ENCODE data around the gene MTSS2. TPM values are rescaled to one million over a fixed set of nuclear protein-coding genes. Genes with fewer than 3 reads are reported as not detected.

The MTSS2 gene
- polyA plus RNA-seq, 1 experiment: 57.9 TPM

DNA sequence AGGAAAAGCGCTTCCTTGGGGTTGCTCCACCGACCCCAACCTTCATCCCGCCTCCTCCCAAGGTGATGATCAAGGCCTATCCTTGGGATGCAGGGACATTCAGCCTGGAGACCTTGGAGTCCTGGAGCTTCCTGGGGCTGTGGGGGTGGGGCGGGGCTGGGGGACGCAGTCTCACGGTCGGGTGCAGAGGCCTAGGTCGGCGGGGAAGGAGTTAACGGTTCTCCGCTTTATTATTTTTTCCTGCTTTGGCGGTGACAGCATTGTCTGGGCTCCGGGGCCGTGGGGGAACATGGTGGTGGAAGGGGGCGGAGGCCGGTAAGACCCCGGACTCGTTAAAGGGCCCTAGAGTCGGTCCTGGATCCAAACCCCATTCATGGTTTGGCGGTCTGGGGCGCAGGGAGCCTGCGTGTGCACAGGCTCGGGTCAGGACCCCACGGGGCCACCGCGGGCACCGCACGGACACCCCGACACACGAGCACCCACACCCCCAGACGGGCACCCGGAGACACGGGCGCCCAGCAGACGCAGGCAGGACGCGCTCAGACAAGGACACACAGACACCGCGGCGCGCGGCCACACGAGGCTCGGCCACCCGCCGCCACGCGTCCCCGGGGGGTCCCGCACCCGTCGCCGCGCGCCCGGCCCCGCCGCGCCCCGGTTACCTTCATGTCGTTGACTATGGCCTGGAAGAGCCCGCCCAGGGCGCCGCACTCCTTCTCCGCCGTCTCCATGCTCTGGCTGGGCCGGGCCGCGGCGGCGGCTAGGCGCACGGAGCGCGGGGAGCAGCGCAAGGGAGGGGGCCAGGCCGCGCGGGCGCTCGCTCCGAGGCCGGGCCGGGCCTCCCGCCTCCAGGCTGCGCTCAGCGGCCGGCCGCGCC lies 554 bp downstream of the MTSS2 start:
- no peaks in the 10 kb centered on the region; the same call in 1 of the 2 replicates for H3K9me3 ChIP-seq (ENCODE audit: control insufficient read depth, insufficient read depth, low read length)
- DNase-seq (ENCODE audit: low read depth, low spot score): no peak
- ChIA-PET CTCF (interaction anchor here (4.4 kb wide), 1 partner anchor 86 kb away, joined by 32 read pairs; no protein-coding TSS in a partner anchor), POLR2A (interaction anchor here (1.5 to 1.9 kb wide), 3 partner anchors 18 to 61 kb away, joined by 3 to 7 read pairs (median 4); no protein-coding TSS in a partner anchor)
- peak overlapping the region; percentile 82 for H3K4me3 ChIP-seq (ENCODE audit: low read depth, low read length)
- TF ChIP-seq, protein P1, sequence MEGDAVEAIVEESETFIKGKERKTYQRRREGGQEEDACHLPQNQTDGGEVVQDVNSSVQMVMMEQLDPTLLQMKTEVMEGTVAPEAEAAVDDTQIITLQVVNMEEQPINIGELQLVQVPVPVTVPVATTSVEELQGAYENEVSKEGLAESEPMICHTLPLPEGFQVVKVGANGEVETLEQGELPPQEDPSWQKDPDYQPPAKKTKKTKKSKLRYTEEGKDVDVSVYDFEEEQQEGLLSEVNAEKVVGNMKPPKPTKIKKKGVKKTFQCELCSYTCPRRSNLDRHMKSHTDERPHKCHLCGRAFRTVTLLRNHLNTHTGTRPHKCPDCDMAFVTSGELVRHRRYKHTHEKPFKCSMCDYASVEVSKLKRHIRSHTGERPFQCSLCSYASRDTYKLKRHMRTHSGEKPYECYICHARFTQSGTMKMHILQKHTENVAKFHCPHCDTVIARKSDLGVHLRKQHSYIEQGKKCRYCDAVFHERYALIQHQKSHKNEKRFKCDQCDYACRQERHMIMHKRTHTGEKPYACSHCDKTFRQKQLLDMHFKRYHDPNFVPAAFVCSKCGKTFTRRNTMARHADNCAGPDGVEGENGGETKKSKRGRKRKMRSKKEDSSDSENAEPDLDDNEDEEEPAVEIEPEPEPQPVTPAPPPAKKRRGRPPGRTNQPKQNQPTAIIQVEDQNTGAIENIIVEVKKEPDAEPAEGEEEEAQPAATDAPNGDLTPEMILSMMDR (IDR thresholded peaks at IDR 0.05; ENCODE audit: low read depth, low read length): no peak
- H3K27me3 ChIP-seq (ENCODE audit: control insufficient read depth, insufficient read depth, low read length): no peaks in the 10 kb centered on the region
- peak overlapping the region; percentile 52 for H3K27ac ChIP-seq (ENCODE audit: low read depth, low read length)

DNA sequence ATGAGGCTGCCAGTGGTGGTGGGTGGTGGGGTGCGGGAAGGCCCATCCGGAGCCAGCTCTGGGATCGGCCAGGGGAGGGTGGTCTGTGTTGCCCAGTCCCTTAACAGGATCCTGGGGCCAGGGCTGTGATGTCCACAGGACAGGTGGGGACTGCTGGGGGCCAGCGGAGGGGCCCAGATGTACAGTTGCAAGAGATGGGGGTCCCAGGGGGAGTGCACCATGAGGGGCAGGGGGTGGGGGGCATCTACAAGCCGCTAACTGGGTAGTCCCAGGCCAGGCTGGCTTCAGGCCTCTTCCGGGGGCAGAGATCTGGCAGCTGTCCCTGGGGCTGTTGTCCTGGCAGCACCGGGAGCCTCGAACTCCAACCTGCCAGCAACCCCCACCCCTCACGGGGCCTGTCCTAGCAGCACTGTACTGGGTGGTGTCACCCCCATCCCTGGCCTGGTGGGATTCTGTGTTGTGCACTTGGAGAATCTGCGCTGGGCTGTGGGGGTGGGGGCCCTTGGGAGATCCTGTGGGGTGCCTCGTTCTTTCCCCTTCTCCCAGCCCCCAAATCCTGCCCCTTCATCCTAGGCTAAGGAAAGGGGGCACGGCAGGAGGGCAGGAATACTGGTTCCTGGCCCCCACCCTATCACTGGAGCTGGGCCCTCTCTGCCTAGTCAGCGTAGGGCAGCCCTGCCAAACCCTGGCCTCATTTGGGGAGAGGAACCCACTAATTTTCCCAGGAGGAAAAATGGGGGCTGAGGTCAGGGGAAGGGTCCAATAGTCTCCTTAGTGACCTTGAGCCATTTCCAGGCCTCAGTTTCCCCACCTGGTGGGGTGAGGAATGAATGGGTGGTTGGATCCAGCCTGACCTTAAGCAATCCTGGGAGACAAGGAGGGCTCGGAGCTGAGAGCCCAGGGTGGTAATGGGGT lies 1.4 kb downstream of the MTSS2 start:
- H3K9me3 ChIP-seq (ENCODE audit: control insufficient read depth, insufficient read depth, low read length): no peaks in the 10 kb centered on the region; the same call in 1 of the 2 replicates
- ChIA-PET POLR2A (interaction anchor here (0.6 to 1.6 kb wide), 2 partner anchors 62 to 77 kb away, joined by 3 to 4 read pairs; no protein-coding TSS in a partner anchor), CTCF (interaction anchor here (4.4 kb wide), 1 partner anchor 87 kb away, joined by 32 read pairs; no protein-coding TSS in a partner anchor)
- TF ChIP-seq, protein P1 (IDR thresholded peaks at IDR 0.05; ENCODE audit: low read depth, low read length): no peak
- no peaks in the 10 kb centered on the region for H3K27me3 ChIP-seq (ENCODE audit: control insufficient read depth, insufficient read depth, low read length)
- peak overlapping the region; percentile 82 for H3K4me3 ChIP-seq (ENCODE audit: low read depth, low read length)
- DNase-seq (ENCODE audit: low read depth, low spot score): no peak
- H3K27ac ChIP-seq (ENCODE audit: low read depth, low read length): peak overlapping the region; percentile 21

DNA sequence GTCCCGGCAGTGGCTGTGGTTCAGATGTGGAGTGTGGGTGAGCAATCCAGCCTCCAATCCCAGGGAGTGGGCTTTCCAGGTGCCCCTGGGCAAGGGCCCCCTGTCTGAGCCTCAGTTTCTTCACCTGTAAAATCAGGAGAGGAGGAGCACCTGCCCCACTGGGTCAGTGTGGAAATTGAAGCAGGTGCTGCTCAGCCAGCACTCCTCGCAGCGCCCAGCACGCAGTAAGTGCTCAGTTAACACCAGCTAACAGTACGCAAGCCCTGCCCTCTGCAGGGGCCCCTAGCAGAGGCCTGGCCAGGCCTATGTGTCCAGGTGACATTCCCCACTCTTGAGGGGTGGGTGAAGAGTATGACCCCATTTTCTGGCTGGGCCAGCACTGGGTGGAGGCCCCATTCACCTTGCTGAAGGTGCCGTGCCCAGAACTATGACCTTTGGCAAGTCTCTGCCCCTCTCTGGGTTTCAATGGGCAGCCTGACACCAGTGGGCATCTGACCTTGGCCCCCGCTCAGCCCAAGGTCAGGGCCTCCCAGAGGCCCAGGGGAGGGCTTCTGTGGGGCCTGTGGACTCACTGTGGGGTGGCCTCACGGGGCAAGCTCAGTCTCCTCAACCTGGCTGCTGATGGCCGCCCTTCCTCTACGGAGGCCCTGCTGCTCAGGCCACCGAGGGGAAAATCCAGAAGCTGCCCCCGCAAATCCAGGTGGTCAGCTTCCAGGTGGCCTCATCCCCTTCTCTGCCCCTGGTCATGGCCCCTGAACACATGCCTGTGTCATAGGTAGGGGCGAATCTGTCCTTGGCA lies 2.5 kb downstream of the MTSS2 start:
- POLR2A ChIA-PET: interaction anchor here (0.6 kb wide), 1 partner anchor 88 kb away, joined by 3 read pairs; no protein-coding TSS in a partner anchor
- Histone ChIP-seq H3K4me3 (ENCODE audit: low read depth, low read length) (peak overlapping the region; percentile 82), H3K27me3 (ENCODE audit: control insufficient read depth, insufficient read depth, low read length) (no peaks in the 10 kb centered on the region), H3K9me3 (ENCODE audit: control insufficient read depth, insufficient read depth, low read length) (no peaks in the 10 kb centered on the region; the same call in 1 of the 2 replicates), H3K27ac (ENCODE audit: low read depth, low read length) (no peak overlapping the region)
- DNase-seq (ENCODE audit: low read depth, low spot score): no peak
- CTCF ChIA-PET: interaction anchor here (0.5 to 4.4 kb wide), 4 partner anchors 55 to 301 kb away, joined by 3 to 32 read pairs (median 8); no protein-coding TSS in a partner anchor
- TF ChIP-seq, protein P1 (IDR thresholded peaks at IDR 0.05; ENCODE audit: low read depth, low read length): no peak

DNA sequence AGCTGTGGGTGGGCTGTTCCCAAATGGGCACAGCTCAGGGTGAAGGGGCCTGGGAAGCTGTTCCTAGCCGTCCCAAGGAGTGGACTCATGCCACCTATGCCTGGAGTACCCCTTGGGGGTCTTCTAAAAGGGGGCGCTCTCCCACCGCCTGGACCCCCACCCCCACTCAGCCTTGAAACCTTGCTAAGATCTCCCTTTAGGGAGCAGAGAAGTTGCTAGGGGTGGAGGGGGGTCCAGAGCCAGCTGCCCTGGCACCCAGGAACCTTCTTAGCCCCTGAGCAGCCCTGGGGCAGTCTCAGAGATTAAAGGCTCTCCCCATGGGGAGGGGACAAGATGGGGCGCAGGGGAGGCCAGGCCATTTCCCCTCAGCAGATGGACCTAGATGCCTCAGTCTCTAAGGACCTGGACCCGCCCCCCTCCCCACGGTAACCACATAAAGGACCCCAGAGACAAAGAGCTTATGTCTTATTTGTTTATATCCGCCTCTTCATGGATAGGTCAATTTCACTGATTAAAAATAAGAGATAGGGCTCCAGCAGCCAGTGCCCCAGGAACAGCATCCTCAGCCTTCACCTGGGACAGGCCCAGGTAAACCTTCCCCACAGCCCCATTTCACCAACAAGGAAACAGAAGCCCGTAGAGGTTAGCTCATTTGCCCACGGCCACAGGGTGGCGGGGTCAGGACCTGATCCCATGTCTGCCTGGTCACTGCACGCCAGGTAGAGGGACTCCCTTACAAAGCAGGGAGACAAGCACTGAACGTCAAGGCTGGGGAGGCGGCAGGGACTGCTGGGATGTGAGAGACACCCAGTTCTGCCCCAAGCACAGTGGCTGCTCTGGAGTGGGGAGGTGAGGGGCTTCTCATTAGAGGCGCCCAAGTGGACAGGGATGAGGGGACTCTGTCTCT lies 3.4 kb downstream of the MTSS2 start:
- ChIA-PET POLR2A (no interaction called here), CTCF (interaction anchor here (0.8 to 4.4 kb wide), 4 partner anchors 56 to 89 kb away, joined by 3 to 32 read pairs (median 6); no protein-coding TSS in a partner anchor)
- no peak overlapping the region for H3K27ac ChIP-seq (ENCODE audit: low read depth, low read length)
- TF ChIP-seq, protein P1 (IDR thresholded peaks at IDR 0.05; ENCODE audit: low read depth, low read length): no peak
- no peaks in the 10 kb centered on the region for H3K27me3 ChIP-seq (ENCODE audit: control insufficient read depth, insufficient read depth, low read length)
- no peak for DNase-seq (ENCODE audit: low read depth, low spot score)
- H3K4me3 ChIP-seq (ENCODE audit: low read depth, low read length): peak overlapping the region; percentile 82
- H3K9me3 ChIP-seq (ENCODE audit: control insufficient read depth, insufficient read depth, low read length): no peaks in the 10 kb centered on the region; the same call in 1 of the 2 replicates

Measured in AG04450 (cell line).